SU-DHL-6 (cell line): ENCODE results near the gene SGPL1.

Experiments used
- H2AFZ ChIP-seq: fragments of 200-600 bp; sonication (generic); 2 replicates; pipeline ENCODE4 v1.6.1; 2014; ENCODE audit warnings: low read depth, mild to moderate bottlenecking, moderate library complexity, mixed read lengths, antibody characterized with exemption, low read length; ENCODE audit not compliant: severe bottlenecking
- H3F3A ChIP-seq: fragments of 200-600 bp; shearing (Covaris generic); 2 replicates; pipeline ENCODE4 v1.6.0; 2016; ENCODE audit warnings: antibody characterized with exemption, mild to moderate bottlenecking; ENCODE audit not compliant: insufficient read depth
- H3K27ac ChIP-seq: fragments of 200-600 bp; sonication (generic); 2 replicates; pipeline ENCODE4 v1.5.1; 2016; ENCODE audit warnings: low read depth, mild to moderate bottlenecking, low read length, moderate library complexity, mixed read lengths
- H3K27me3 ChIP-seq: fragments of 200-600 bp; sonication (generic), shearing (Covaris generic); 2 replicates; pipeline ENCODE4 v1.6.0; 2014; ENCODE audit warnings: mild to moderate bottlenecking, low read length
- H3K36me3 ChIP-seq: fragments of 200-600 bp; sonication (generic); 2 replicates; pipeline ENCODE4 v1.6.1; 2014; ENCODE audit warnings: mild to moderate bottlenecking, low read length, mixed read lengths
- H3K4me2 ChIP-seq: fragments of 300-600, 200-600 bp; shearing (Covaris generic), sonication (generic); 2 replicates; pipeline ENCODE4 v1.6.0; 2014; ENCODE audit warnings: low read length, low read depth, mild to moderate bottlenecking; ENCODE audit not compliant: poor library complexity, severe bottlenecking
- H3K4me3 ChIP-seq: fragments of 200-600 bp; sonication (generic); 2 replicates; pipeline ENCODE4 v1.5.1; 2014; ENCODE audit warnings: antibody characterized with exemption, low read length, mild to moderate bottlenecking, mixed read lengths; ENCODE audit not compliant: insufficient read depth, poor library complexity, severe bottlenecking
- H3K79me2 ChIP-seq: fragments of 200-600 bp; sonication (generic); 2 replicates; pipeline ENCODE4 v1.6.1; 2014; ENCODE audit warnings: mild to moderate bottlenecking, low read length, moderate library complexity; ENCODE audit not compliant: insufficient read depth
- H3K9ac ChIP-seq: fragments of 200-600 bp; sonication (generic); 2 replicates; pipeline ENCODE4 v1.7.0; 2014; ENCODE audit warnings: mild to moderate bottlenecking, low read length
- H3K9me2 ChIP-seq: fragments of 200-600 bp; sonication (generic); replicated peaks from 2 replicates; pipeline ENCODE4 v1.6.1; 2014; ENCODE audit warnings: low read length; ENCODE audit not compliant: insufficient read depth
- H3K9me3 ChIP-seq: fragments of 200-600 bp; sonication (generic); 2 replicates; pipeline ENCODE4 v1.6.1; 2014; ENCODE audit warnings: low read length, mixed read lengths; ENCODE audit not compliant: insufficient read depth
- H4K20me1 ChIP-seq: fragments of 200-600 bp; sonication (generic); 2 replicates; pipeline ENCODE4 v1.6.1; 2014; ENCODE audit warnings: low read depth, mild to moderate bottlenecking, antibody characterized with exemption, low read length, moderate library complexity, mixed read lengths
- EZH2phosphoT487 ChIP-seq: fragments of 200-600 bp; sonication (generic), shearing (Covaris generic); conservative IDR thresholded peaks from 2 replicates; pipeline ENCODE4 v1.6.1; 2018; ENCODE audit warnings: mild to moderate bottlenecking, antibody characterized with exemption, low read length, moderate library complexity, mixed read lengths
- TF ChIP-seq, protein P1 (sequence below): fragments of 200-600 bp; sonication (generic); IDR thresholded peaks from one replicate; pipeline ENCODE4 v1.5.1; 2017; ENCODE audit warnings: antibody characterized with exemption, mild to moderate bottlenecking, low read length, moderate library complexity; ENCODE audit not compliant: insufficient read depth, poor library complexity, severe bottlenecking

SGPL1 gene

DNA sequence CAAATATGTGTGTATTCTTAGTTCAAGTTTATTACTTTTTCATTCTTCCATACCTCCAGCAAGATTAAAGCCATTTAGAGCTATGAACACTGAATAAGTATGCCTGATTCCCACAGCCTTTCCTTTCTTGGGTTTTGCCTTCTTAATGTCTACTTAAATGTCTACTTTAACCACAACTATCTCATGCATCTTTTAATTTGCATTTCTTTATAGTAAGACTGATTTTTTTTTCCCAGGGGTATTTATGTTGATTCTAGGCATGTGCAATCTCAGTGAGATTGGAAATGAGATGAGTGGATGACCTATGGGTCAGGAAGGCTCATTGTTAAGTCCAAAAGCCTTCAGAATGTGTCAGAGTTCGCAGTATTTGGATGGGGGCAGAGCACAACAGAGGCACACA is 69.0 kb downstream of the SGPL1 start:
- Histone ChIP-seq H3F3A (no peaks in the 10 kb centered on the region), H3K27me3 (no peaks in the 10 kb centered on the region), H3K36me3 (peaks cover 4% of the 10 kb centered on the region; the same call in 1 of the 2 replicates), H3K79me2 (no peaks in the 10 kb centered on the region), H3K27ac (no peak overlapping the region), H4K20me1 (no peaks in the 10 kb centered on the region), H3K4me3 (no peak overlapping the region), H3K9me2 (no peaks in the 10 kb centered on the region), H3K9ac (no peak overlapping the region), H3K4me2 (no peak overlapping the region), H3K9me3 (no peaks in the 10 kb centered on the region), H2AFZ (no peak overlapping the region)
- TF ChIP-seq EZH2phosphoT487: no peak
- TF ChIP-seq, protein P1, sequence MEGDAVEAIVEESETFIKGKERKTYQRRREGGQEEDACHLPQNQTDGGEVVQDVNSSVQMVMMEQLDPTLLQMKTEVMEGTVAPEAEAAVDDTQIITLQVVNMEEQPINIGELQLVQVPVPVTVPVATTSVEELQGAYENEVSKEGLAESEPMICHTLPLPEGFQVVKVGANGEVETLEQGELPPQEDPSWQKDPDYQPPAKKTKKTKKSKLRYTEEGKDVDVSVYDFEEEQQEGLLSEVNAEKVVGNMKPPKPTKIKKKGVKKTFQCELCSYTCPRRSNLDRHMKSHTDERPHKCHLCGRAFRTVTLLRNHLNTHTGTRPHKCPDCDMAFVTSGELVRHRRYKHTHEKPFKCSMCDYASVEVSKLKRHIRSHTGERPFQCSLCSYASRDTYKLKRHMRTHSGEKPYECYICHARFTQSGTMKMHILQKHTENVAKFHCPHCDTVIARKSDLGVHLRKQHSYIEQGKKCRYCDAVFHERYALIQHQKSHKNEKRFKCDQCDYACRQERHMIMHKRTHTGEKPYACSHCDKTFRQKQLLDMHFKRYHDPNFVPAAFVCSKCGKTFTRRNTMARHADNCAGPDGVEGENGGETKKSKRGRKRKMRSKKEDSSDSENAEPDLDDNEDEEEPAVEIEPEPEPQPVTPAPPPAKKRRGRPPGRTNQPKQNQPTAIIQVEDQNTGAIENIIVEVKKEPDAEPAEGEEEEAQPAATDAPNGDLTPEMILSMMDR: no peak

DNA sequence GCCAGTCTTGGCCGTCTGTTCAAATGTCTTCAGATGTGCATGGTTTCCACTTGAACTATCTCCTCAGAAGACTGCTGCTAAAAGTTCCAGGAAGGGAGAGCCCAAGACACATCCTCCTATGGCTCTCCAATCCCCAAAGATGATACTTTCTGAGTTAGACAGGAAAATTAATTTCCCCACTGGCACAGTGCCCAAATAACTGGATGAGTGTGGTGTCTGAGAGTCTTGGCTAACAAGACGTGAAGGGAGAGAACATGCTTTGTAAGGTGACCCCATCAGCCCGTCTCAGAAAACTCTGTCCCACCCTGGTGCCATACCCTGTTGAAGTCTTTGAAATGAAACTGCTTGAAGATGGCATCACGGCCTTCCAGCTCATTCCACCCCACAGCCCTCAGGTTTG is 69.7 kb downstream of the SGPL1 start:
- Histone ChIP-seq H3K9me2 (no peaks in the 10 kb centered on the region), H3K36me3 (peaks cover 4% of the 10 kb centered on the region; the same call in 1 of the 2 replicates), H3K4me3 (no peak overlapping the region), H3K27me3 (no peaks in the 10 kb centered on the region), H3K79me2 (no peaks in the 10 kb centered on the region), H3K4me2 (no peak overlapping the region), H3K9me3 (no peaks in the 10 kb centered on the region), H3K27ac (no peak overlapping the region), H4K20me1 (no peaks in the 10 kb centered on the region), H3K9ac (no peak overlapping the region), H3F3A (no peaks in the 10 kb centered on the region), H2AFZ (no peak overlapping the region)
- TF ChIP-seq, protein P1: no peak
- no peak for TF ChIP-seq EZH2phosphoT487

DNA sequence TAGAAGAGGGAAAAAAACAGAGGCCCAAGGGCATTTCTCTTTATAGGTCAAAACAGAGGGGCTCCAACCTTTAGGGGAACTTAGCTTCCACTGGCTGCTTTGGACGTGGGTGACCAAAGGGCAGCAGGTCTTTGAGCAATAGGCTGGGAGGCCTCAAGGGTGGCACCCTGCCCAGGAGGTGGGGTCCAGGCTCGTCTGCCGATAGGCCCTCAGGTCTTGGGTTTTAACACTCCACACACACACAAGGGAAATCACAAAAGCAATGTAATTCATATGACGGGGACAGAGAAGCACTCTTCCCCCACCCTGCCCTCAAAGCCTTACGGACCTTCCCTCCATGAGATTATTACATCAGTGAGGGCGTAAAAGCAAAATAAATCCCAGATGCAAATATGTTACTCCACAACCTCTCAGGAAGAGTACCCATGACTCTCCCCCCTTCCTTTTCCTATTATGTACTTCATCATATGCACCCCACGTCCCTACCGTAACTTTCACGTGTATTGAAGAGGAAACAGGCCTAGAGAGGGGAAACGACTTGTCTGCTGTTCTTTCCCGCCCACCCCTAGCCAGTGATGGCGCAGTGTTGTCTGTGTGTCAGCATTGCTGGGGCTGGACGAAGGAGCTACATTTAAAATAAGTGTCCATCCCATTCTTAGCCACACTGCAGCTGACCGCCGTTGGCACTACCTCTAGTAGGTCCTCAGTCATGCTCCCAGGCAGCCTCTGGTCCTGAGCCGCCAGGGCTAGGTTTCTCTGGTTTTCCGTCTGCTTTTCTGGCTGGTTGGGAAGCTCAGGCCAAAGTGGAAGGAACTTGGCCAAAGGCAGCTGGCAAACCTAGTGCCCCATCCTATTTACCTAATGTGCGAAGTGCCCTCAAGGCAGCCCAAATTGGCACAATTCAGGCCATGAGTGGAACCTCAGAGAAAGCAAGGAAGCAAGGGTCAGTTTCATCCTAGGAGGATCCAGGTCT is 70.5 kb downstream of the SGPL1 start:
- Histone ChIP-seq H3K79me2 (no peaks in the 10 kb centered on the region), H3K27me3 (no peaks in the 10 kb centered on the region), H4K20me1 (no peaks in the 10 kb centered on the region), H3K36me3 (peaks cover 4% of the 10 kb centered on the region; the same call in 1 of the 2 replicates), H3K27ac (no peak overlapping the region), H3K9me3 (no peaks in the 10 kb centered on the region), H3K4me3 (no peak overlapping the region), H3K9ac (no peak overlapping the region), H3K4me2 (no peak overlapping the region), H3K9me2 (no peaks in the 10 kb centered on the region), H3F3A (no peaks in the 10 kb centered on the region), H2AFZ (no peak overlapping the region)
- TF ChIP-seq, protein P1: no peak
- no peak for TF ChIP-seq EZH2phosphoT487
